ENCODE measurements around the gene SPAAR. TPM values are rescaled to one million over a fixed set of nuclear protein-coding genes. Genes with fewer than 3 reads are reported as not detected.

The SPAAR gene
- total RNA-seq, 4 donors from 2014 or later = 0.49 to 1.3 (median 1.1) TPM; not detected in 1

DNA sequence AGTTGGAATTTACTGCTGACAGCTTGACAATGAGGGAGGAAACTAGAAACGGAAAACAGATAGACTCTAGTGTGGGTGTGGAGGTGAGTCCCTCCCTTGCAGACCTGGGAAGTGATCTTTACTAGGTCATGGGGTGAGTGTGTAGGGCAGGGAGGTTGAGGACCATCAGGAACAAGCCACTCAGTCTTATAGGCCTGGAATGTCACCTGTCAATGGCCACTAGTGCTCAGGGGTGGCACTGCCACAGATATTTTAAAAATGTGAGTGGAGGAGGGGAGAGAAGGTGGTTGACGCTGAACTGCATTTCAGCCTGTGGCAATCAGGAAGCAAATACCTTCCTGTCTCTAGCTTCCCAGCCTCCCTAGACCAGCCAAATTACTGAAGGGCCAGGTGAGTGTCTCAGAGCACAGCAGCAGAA is 39.6 kb downstream of the SPAAR start:
- Histone ChIP-seq H3K4me3 (no peak overlapping the region), H3K4me1 (peaks cover 5% of the 10 kb centered on the region), H3K27ac (no peak overlapping the region), H3K36me3 (no peaks in the 10 kb centered on the region), H3K27me3 (no peaks in the 10 kb centered on the region), H3K9me3 (no peaks in the 10 kb centered on the region)
- TF ChIP-seq POLR2A (IDR thresholded peaks at IDR 0.05) (no peak), POLR2AphosphoS5 (IDR thresholded peaks at IDR 0.05) (no peak), EP300 (IDR thresholded peaks at IDR 0.05) (no peak)
- TF ChIP-seq, protein P1, sequence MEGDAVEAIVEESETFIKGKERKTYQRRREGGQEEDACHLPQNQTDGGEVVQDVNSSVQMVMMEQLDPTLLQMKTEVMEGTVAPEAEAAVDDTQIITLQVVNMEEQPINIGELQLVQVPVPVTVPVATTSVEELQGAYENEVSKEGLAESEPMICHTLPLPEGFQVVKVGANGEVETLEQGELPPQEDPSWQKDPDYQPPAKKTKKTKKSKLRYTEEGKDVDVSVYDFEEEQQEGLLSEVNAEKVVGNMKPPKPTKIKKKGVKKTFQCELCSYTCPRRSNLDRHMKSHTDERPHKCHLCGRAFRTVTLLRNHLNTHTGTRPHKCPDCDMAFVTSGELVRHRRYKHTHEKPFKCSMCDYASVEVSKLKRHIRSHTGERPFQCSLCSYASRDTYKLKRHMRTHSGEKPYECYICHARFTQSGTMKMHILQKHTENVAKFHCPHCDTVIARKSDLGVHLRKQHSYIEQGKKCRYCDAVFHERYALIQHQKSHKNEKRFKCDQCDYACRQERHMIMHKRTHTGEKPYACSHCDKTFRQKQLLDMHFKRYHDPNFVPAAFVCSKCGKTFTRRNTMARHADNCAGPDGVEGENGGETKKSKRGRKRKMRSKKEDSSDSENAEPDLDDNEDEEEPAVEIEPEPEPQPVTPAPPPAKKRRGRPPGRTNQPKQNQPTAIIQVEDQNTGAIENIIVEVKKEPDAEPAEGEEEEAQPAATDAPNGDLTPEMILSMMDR (IDR thresholded peaks at IDR 0.05) = no peak
- 59% methylated on average over 2 of the region's 2 CpGs for WGBS
- no peak for DNase-seq (ENCODE audit: low spot score in 2 of 2)

GRCh38 chr9:35951736-35952135 is 42.4 kb downstream of the SPAAR start:
- no peaks in the 10 kb centered on the region for H3K36me3 ChIP-seq
- no peaks in the 10 kb centered on the region for H3K4me1 ChIP-seq
- no peak overlapping the region for H3K27ac ChIP-seq
- WGBS = 59% methylated on average over 6 of the region's 6 CpGs
- no peak overlapping the region for H3K4me3 ChIP-seq
- TF ChIP-seq, protein P1 (IDR thresholded peaks at IDR 0.05) = no peak
- TF ChIP-seq POLR2AphosphoS5 (IDR thresholded peaks at IDR 0.05) = no peak
- TF ChIP-seq POLR2A (IDR thresholded peaks at IDR 0.05) = no peak
- no peak for TF ChIP-seq EP300 (IDR thresholded peaks at IDR 0.05)
- H3K9me3 ChIP-seq = no peaks in the 10 kb centered on the region
- DNase-seq (ENCODE audit: low spot score in 2 of 2) = no peak
- no peaks in the 10 kb centered on the region for H3K27me3 ChIP-seq

GRCh38 chr9:35952526-35953191 is 43.4 kb downstream of the SPAAR start:
- H3K9me3 ChIP-seq = no peaks in the 10 kb centered on the region
- no peaks in the 10 kb centered on the region for H3K4me1 ChIP-seq
- WGBS = 74% methylated on average over 6 of the region's 6 CpGs
- peaks cover 4% of the 10 kb centered on the region for H3K27me3 ChIP-seq
- DNase-seq (ENCODE audit: low spot score in 2 of 2) = no peak
- no peak overlapping the region for H3K27ac ChIP-seq
- no peak overlapping the region for H3K4me3 ChIP-seq
- TF ChIP-seq, protein P1 (IDR thresholded peaks at IDR 0.05) = no peak
- no peak for TF ChIP-seq POLR2A (IDR thresholded peaks at IDR 0.05)
- no peak for TF ChIP-seq EP300 (IDR thresholded peaks at IDR 0.05)
- no peak for TF ChIP-seq POLR2AphosphoS5 (IDR thresholded peaks at IDR 0.05)
- H3K36me3 ChIP-seq = no peaks in the 10 kb centered on the region

- DNase-seq (ENCODE audit: low spot score in 2 of 2) = no peak
Measured at GRCh38 chr9:35954942-35955546, 45.8 kb downstream of the SPAAR start.

GRCh38 chr9:35956651-35957050 is 47.4 kb downstream of the SPAAR start:
- 69% methylated on average over 5 of the region's 5 CpGs for WGBS

More at GRCh38 chr9:35954942-35955546, 45.8 kb downstream of the SPAAR start:
- H3K4me1 ChIP-seq = no peaks in the 10 kb centered on the region
- no peaks in the 10 kb centered on the region for H3K9me3 ChIP-seq
- TF ChIP-seq, protein P1 (IDR thresholded peaks at IDR 0.05) = peak; percentile 61 to 84
- TF ChIP-seq POLR2AphosphoS5 (IDR thresholded peaks at IDR 0.05) (no peak), EP300 (IDR thresholded peaks at IDR 0.05) (no peak)
- H3K36me3 ChIP-seq = no peaks in the 10 kb centered on the region
- H3K4me3 ChIP-seq = no peak overlapping the region
- H3K27me3 ChIP-seq = peaks cover 5% of the 10 kb centered on the region
- H3K27ac ChIP-seq = no peak overlapping the region
- WGBS = 11% methylated on average over 6 of the region's 6 CpGs

More at GRCh38 chr9:35956651-35957050, 47.4 kb downstream of the SPAAR start:
- TF ChIP-seq, protein P1 (IDR thresholded peaks at IDR 0.05) = no peak
- TF ChIP-seq EP300 (IDR thresholded peaks at IDR 0.05) = no peak
- TF ChIP-seq POLR2AphosphoS5 (IDR thresholded peaks at IDR 0.05) = no peak
- TF ChIP-seq POLR2A (IDR thresholded peaks at IDR 0.05) = no peak
- peaks cover 9% of the 10 kb centered on the region for H3K27me3 ChIP-seq
- no peak overlapping the region for H3K27ac ChIP-seq
- no peaks in the 10 kb centered on the region for H3K36me3 ChIP-seq
- H3K4me3 ChIP-seq = no peak overlapping the region
- H3K9me3 ChIP-seq = no peaks in the 10 kb centered on the region
- no peaks in the 10 kb centered on the region for H3K4me1 ChIP-seq
- DNase-seq (ENCODE audit: low spot score in 2 of 2) = no peak

Data from suprapubic skin (tissue), 4 donors.